GM21723 (cell line): ENCODE data around the gene WFDC1.
"Not testable (repeated sequence)": the region's sequence is repeated elsewhere in the genome, so short reads cannot be mapped to it uniquely, and the experiment has no call there.

Experiments used
- ATAC-seq: cut with Tn5 transposase; IDR thresholded peaks from one replicate; pipeline ENCODE4 v1.9.1; 2021; ENCODE audit warnings: mild to moderate bottlenecking, moderate library complexity; ENCODE audit not compliant: unreplicated experiment

The WFDC1 gene

DNA sequence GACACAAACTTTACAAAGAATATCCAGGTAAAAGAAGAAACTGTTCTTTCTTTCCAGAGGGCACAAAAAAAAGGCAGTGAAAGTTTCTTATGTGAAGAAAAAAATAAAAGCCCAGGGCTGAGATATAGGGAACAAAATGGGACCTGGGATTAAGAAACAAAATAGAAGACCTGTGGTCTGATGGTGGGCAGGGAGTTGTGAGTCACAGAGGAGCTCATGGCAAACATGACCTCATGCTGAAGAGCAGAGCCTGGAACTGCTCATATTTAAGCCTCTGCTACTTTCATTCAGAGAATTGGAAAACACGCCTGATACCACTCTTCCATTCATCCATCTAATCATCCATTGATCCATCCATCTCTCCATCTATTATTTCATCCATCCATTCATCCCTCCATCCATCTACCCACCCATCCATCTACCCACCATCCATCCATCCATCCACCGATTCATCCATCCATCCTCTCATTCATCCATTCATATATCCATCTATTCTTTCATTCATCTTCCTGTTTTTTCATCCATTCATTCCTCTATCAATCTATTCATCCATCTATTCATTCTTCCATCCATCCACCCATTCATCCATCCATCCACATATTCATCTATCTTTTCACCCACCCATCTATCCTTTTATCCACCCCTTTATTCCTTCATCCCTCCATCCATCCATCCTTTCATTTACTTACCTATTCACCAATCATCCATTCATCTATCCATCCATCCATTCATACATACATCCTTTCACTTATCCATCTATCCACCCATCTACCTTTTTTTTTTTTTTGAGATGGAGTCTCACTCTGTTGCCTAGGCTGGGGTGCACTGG, 30.0 kb downstream of the WFDC1 start:
- no peak for ATAC-seq

DNA sequence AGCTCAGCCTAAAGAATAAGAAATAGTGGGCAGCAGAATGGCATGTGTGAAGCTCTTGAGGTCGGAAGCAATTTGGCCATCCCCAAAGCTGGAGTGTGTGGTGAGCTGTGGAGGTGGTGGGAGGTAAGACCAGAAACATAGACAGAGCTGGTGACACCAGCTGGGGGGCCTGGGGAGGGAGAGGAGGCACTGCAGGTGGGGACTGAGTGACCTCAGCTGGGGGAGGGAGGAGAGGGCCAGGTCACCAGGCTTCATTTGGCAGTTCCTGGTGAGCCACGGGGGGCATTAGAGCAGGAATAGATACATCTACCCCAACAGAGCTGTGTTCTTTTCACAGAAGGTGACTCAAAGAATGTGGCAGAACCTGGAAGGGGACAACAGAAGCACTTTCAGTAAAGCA, 31.9 kb downstream of the WFDC1 start:
- no peak for ATAC-seq

DNA sequence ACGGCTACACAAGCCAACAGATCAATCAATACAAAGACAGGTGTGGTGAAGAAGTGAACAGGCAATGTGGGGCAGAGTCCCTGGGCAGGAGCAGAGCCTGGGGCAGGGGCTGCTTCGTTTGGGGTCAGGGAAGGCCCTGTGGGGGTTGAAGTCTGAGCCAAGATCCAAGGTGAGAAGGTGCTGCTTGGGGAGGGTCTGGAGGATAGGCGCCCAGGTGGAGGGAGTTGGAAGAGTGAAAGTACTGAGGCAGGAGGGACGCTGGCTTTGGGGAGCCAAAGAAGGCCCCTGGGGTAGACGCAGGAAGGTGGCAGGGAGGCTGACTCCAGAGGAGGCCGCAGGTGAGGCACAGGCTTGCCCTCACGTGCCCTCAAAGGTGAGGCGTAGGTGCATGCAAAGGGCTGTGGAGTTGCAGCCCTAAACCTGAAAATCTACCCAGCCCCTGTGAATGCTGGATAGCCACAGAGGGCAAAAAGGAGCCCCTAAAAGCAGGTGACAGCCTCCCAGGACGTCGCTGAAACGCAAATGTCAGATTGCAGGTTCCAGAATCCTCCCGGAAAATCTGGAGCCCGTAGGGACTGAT, 33.3 kb downstream of the WFDC1 start:
- ATAC-seq, result no peak

DNA sequence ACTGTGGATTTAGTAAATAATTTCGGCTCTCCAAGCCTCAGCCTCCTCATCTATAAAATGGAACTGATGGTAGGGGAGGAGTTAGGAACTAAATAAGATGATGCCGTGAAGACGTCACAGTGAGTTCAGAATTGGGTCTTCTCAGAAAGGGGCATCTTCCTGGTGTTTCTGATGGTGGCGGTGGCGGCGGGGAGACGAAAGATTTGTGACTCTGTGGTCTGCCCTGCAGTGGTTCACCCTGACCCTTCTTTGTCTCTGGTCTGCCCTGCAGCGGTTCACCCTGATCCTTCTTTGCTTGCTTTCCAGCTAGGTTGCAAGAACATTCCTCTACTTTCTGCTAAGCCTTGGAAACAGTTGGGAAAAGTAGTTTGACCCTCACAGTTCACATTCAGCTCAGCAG, 34.3 kb downstream of the WFDC1 start:
- no peak for ATAC-seq

DNA sequence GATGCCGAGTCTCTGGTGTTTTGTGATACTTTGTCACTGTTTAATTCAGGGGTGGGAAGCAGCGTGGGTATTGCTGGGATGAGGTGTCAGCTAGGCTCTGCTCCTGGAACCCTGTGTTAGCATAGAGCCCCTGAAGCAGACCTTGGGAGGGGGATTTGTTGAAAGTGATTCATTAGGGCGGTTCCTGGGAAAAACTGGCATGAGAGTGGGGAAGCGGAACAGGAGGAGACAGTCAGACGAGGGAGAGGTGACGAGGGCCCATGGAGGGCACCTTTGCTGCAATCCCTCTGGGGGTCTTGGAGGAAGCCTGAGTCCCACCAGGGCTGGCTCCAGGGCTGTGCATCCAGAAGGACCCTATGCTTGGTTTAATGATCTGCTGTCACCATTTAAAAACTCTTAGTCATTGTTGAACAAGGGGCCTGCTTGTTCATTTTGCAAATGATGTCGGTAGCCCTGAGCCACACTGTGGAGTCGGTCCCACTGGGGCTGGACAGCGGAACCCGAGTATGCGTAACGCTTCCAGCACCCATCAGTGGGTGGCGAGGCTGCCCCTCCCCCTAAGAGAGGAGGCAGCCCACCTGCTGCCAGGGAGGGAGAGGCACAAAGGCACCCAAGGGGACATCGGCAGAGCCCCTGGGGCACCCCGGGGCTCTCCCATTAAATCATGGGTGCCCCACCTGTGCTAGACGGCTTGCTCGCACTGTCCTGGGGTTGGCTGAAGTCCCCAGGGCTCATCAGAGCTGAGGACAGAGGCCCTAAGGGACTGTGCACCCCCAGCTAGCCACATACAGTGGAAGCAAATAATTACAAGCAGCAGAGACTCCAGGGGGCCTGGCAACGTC, 35.4 kb downstream of the WFDC1 start:
- no peak for ATAC-seq

DNA sequence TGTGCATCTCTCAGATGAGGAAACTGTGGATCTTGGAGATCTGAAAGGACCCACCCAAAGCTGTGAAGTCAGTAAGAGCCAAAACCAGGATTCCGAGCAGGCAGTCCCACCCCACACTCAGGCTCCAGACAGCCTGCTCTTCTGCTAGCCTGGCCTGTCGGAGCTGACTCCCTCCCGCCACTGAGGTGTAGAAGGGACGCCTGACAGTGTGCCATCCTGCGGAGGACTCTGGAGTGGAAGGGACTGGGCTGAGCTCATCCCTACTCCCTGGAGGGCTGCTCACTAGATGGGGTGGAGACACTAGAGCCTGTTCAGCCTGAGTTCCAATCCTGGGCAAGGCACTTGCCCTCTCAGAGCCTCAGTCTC, 36.0 kb downstream of the WFDC1 start:
- no peak for ATAC-seq

DNA sequence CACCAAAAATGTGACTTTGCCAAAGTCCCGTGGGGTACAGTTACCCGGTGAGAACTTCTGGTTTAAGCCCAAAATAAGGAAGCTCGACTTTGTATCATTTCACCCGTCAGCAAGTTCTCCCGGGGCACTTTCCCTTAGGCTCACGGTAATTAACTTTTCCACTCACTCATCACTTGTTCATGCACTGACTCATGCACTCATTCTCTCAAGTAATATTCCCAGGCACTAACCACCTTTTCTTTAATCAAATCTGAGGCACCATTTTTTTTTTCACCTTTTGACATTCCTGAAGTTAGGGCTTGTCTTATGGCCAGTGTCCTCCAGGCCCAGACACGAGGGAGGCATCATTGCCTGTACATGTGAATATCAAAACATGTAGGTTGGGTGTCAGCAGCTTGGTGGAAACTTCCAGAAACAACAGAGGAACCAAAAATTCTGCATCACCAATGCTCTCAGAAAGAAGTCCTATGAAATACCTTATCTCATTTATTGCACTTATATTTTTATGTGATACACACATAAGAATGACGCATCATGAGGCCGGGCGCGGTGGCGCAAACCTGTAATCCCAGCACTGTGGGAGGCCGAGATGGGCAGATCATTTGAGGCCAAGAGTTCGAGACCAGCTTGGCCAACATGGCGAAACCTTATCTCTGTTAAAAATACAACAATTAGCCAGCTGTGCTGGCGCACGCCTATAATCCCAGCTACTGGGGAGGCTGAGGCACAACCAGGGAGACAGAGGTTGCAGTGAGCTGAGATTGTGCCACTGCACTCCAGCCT, 37.5 kb downstream of the WFDC1 start:
- ATAC-seq, result no peak

DNA sequence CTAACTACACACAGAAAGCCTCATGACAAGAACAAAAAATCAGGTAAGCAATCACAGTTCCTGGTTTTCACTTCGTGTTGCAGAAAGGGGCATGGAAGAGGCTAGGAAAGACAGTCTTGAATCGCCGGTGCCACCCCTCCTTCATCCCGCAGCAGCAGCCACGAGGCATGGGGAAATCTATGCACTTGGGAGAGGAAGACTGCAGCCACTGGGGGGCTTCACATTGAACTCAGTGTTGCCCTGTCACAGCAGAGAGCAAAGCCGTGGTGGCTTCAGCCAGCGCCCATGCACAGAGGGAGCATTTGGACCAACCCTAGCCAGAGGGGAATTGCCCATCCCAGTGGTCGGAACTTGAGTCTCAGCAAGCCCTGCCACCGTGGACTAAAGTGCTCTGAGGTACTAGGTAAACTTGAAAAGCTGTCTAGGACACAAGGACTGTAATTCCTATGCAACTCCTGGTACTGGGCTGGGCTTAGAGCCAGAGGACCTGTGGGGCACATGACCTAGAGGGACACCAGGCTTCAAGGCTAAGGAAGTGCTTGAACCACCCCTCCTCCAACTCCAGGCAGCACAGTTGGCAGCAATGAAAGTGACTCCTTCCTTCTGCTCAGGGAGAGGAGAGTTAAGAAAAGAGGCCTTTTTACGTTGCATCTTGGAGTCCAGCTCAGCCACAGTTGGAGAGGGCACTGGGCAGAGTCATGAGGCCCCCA, 38.5 kb downstream of the WFDC1 start:
- ATAC-seq, result no peak

DNA sequence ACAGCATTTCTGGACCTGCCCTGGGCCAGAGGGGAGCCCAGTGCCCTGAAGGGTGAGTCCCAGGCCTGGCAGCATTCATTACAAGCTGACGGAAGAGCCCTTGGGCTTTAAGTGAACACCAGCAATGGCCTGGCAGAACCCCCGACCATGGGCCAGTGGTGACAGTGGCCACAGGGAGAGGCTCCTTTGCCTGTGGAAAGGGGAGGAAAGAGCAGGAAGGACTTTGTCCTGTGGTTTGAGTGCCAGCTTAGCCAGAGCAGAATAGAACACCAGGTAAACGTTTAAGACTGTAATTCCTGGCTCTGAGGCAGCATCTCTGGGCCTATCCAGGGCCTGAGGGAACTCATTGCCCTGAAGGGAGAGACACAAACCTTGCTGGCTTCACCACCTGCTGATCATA, 39.4 kb downstream of the WFDC1 start:
- ATAC-seq, result no peak

DNA sequence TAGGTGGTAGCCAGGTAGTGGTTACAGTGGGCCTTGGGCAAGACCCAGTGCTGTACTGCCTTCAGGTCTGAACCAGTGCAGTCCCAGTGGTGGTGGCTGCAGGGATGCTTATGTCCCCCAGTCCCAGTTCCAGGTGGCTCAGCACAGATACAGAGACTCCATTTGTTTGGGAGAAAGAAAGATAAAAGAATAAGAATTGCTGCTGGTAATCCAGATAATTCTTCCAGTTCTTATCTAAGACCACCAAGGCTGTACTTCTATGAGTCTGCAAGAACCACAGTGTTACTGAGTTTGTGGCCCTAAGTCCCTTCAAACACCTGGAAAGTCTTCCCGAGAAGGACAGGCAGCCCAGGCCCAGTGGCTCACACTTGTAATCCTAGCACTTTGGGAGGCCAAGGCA, 39.8 kb downstream of the WFDC1 start:
- no peak for ATAC-seq

DNA sequence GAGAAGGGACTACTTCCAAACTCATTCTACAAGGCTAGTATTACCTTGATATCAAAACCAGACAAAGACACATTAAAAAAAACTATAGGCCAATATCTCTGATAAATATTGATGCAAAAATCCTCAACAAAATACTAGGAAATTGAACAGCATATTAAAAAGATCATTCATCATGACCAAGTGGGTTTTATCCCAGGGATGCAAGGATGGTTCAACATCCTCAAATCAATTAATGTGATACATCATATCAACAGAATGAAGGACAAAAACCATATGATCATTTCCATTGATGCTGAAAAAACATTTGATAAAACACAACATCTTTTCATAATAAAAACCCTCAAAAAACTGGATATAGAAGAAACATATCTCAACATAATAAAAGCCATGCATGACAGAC, 42.6 kb downstream of the WFDC1 start:
- ATAC-seq, result not testable (repeated sequence)

DNA sequence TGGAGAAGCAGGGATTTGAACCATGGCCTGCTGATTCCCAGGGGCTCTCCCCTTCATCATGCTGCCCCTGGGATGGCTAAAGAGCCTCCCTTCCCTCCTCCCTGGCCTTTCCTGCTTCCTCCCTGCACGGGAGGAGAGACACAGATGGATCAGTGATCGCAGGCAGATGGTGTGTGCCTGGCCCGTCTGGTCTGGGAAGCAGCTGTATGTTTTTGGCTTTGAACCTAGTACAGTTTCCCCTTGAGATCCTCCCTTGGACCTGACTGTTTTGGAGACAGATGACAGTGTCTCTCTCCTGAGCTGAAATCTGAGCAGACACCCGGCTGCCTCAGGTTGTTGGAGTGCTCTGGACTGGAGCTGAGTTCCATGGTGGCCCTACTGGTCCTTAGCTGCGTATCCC, 44.6 kb downstream of the WFDC1 start:
- no peak for ATAC-seq

DNA sequence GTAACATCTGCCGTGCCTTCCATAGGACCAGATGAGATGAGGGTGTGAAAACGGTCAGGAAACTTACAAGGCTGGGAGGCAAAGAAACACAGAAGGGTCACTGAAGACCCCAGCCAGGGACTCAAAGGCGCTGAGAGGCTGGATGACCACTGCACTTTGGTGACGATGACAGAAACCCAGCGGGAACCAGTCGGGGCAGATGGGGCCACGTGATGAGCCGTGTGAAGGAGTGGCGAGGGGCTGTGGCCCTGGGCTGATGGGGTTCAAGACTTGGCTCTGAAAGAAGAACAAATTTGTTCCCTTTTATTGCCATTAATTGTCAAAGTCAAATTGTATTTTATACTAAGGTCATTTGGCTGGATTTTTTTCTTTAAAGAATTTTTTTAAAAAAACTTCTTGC, 45.1 kb downstream of the WFDC1 start:
- ATAC-seq, result no peak

DNA sequence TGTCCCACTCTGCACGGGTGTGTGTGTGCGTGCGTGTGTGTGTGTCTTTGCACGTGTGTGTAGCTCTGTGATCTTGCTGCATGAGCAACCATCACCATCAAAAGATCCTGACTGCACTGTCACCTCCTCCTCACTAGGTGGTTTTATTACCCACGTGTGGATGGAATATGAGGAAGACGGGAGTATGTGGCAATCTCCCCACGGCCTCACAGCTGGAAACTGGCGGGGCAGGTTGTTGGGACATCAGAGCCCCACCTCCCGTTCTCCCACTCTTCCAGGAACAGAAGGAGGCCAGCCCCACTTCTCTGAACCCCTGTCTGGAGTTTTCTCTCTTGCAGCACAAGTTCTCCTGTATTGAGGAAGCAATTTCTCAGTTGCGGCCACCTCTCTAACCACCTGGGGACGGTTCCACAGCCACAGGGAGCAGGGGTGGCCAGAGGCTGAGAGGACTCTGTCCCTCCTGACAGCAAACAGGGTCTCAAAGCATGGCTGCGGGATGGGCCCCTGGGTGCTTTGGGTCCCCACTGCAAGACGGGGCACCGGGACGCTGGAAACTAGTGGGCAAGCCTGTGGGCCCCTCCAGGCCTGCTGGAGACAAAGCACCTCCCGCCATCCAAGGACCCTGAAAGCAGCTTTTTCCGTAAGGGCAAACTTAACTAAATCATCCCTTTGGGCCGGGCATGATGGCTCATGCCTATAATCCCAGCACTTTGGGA, 45.8 kb downstream of the WFDC1 start:
- ATAC-seq, result no peak

DNA sequence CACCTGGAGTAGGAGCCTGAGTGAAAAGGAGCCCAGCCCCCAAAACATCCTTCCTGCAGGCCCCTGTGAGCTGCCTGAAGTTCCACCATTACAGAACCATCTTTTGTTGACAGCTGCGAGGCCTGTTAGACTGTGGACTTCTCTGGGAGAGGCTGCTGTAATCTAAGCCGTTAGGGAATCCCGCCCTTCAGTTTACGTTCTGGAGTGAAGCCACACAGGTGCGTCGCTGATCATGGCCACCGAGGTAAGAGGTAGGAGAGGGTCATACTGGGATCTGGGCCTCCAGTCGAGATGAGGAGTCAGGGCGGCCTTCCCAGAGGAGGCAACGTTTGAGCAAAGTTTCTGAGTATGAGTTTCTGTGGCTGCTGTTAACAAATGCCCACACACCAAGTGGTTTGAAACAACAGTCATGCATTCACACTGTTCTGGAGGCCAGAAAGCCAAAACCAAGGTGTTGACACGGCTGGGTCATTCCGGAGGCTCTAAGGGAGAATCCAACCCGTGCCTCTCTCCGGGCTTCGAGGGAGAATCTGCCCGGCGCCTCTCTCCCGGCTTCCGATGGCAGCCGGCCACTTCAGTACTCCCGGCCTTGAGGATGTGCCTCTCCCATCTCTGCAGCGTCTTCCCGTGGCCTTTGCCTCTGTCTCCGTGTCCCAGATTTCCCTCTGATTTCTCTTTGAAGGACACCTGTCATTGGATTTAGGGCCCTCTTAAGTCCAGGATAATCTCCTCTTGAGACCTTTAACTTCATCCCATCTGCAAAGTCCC, 47.0 kb downstream of the WFDC1 start:
- no peak for ATAC-seq

DNA sequence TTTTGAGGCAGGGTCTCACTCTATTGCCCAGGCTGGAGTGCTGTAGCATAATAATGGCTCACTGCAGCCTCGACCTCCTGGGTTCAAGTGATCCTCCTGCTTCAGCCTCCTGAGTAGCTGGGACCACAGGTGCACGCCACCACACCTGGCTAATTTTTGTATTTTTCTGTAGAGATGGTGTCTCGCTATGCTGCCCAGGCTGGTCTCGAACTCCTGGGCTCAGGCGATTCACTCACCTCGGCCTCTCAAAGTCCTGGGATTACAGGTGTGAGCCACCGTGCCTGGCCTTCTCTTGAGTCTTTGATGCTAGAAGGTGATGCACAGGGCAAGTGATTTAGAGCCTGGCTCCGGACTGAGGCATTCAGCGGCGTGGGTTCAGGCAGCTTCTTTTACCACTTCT, 49.1 kb downstream of the WFDC1 start:
- not testable (repeated sequence) for ATAC-seq

DNA sequence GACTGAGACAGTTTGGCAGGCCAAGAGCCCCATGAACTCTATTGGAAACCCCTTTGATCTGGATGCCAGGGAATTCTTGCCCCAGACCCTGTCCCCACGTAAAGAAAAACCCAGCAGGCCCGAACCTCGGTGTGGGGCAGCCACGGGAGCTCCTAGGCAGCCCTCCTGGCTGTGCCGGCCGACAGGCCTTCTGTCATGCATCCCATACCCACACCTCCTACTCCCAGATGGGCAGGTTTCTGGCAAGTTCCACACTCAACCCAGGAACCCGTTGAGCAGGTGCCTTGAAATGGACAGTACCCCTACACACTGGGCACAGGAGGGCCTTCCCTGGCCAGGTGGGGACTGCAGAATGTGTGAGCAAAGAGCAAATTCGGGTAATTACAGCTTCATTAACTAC, 50.1 kb downstream of the WFDC1 start:
- ATAC-seq, result no peak

DNA sequence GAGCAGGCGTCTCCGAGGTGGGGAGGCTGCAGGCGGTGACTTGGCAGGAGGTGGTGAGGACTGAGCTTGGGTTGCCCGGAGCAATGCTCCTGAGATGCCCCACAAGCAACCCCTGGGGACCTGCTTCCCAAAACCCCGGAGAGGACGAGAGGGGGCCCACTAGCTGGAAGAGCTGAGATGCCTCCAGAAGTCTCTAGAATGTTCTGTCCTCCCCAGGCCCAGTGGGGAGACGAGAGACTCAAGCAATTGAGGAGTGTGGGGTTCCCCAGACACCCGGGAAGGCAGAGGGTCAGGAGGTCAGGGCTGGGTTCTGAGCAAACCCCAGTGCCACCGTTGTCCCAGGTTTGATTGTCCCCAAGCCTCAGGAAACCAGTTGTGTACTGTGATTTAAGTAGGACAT, 52.5 kb downstream of the WFDC1 start:
- ATAC-seq, result no peak

DNA sequence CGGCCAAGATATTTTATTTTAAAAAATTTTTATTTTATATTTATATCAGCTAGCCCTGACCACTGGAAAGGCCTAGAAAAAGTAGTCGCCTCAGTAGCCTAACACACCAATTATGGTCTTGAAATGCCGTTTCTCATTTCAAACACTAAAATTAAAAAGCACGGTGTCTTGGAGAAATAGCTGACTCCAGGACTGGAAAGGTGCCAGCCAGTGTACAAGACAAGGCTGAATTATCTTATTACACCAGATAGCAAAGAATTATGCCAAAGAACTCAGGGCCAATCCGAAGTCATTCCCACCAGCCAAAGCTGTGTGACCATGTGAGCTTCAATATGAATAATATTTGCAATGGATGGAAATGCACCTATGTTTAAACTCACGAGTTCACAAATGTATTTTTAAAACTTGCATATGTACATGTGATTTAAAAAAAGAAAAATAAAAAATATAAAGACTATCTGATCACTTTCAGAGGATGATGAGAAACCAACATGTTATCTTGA, 53.8 kb downstream of the WFDC1 start:
- ATAC-seq, result no peak
